Endothelial cell of hepatic sinusoid (primary cell): ENCODE results near the gene SLC2A8.

Experiments used
- in situ Hi-C: cut with HindIII; loops from 2 replicates; pipeline ENCODE4 v1.10.0; 2017; ENCODE audit warnings: low sequenced_read_pairs

Gene SLC2A8

GRCh38 chr9:127370672-127371648 is 26.0 kb upstream of the SLC2A8 start:
- in situ Hi-C loops, result no loop called here

- in situ Hi-C loops, result no loop called here
These were observed 16.5 kb upstream of the SLC2A8 start for GRCh38 chr9:127380479-127380878.

GRCh38 chr9:127382541-127382940 is 14.4 kb upstream of the SLC2A8 start:
- in situ Hi-C loops, result no loop called here

GRCh38 chr9:127384016-127384730 is 12.8 kb upstream of the SLC2A8 start:
- in situ Hi-C loops, result no loop called here

GRCh38 chr9:127384901-127385300 is 12.1 kb upstream of the SLC2A8 start:
- in situ Hi-C loops, result no loop called here

GRCh38 chr9:127386249-127386648 is 10.7 kb upstream of the SLC2A8 start:
- in situ Hi-C loops, result no loop called here

- in situ Hi-C loops, result no loop called here
These were observed 10.0 kb upstream of the SLC2A8 start for GRCh38 chr9:127386981-127387380.

GRCh38 chr9:127388037-127388855 is 8.7 kb upstream of the SLC2A8 start:
- in situ Hi-C loops, result no loop called here

- in situ Hi-C loops, result no loop called here
These were observed 8.1 kb upstream of the SLC2A8 start for GRCh38 chr9:127388856-127389238.

GRCh38 chr9:127389381-127390247 is 7.4 kb upstream of the SLC2A8 start:
- in situ Hi-C loops, result loop anchor here (5.0 kb wide), 2 partner anchors 37 to 117 kb away; no protein-coding TSS in a partner anchor

- in situ Hi-C loops, result loop anchor here (5.0 kb wide), 2 partner anchors 38 to 118 kb away; no protein-coding TSS in a partner anchor
These were observed 6.8 kb upstream of the SLC2A8 start for GRCh38 chr9:127390248-127390545.

GRCh38 chr9:127390563-127390962 is 6.4 kb upstream of the SLC2A8 start:
- in situ Hi-C loops, result loop anchor here (5.0 kb wide), 2 partner anchors 38 to 118 kb away; no protein-coding TSS in a partner anchor

GRCh38 chr9:127392166-127392565 is 4.8 kb upstream of the SLC2A8 start:
- in situ Hi-C loops, result loop anchor here (5.0 kb wide), 2 partner anchors 40 to 120 kb away; no protein-coding TSS in a partner anchor

GRCh38 chr9:127392976-127393375 is 4.0 kb upstream of the SLC2A8 start:
- in situ Hi-C loops, result loop anchor here (5.0 kb wide), 2 partner anchors 41 to 121 kb away; no protein-coding TSS in a partner anchor

- in situ Hi-C loops, result loop anchor here (5.0 kb wide), 2 partner anchors 41 to 121 kb away; no protein-coding TSS in a partner anchor
These were observed 3.3 kb upstream of the SLC2A8 start for GRCh38 chr9:127393645-127394044.

- in situ Hi-C loops, result no loop called here
These were observed 1.3 kb upstream of the SLC2A8 start for GRCh38 chr9:127395497-127396252.

GRCh38 chr9:127396253-127396807 is 639 bp upstream of the SLC2A8 start:
- in situ Hi-C loops, result no loop called here

- in situ Hi-C loops, result no loop called here
These were observed 791 bp downstream of the SLC2A8 start for GRCh38 chr9:127397646-127398274.
